ENCODE results near the gene CFAP20.
"Not testable (repeated sequence)": the region's sequence is repeated elsewhere in the genome, so short reads cannot be mapped to it uniquely, and the experiment has no call there.

CFAP20 gene

DNA sequence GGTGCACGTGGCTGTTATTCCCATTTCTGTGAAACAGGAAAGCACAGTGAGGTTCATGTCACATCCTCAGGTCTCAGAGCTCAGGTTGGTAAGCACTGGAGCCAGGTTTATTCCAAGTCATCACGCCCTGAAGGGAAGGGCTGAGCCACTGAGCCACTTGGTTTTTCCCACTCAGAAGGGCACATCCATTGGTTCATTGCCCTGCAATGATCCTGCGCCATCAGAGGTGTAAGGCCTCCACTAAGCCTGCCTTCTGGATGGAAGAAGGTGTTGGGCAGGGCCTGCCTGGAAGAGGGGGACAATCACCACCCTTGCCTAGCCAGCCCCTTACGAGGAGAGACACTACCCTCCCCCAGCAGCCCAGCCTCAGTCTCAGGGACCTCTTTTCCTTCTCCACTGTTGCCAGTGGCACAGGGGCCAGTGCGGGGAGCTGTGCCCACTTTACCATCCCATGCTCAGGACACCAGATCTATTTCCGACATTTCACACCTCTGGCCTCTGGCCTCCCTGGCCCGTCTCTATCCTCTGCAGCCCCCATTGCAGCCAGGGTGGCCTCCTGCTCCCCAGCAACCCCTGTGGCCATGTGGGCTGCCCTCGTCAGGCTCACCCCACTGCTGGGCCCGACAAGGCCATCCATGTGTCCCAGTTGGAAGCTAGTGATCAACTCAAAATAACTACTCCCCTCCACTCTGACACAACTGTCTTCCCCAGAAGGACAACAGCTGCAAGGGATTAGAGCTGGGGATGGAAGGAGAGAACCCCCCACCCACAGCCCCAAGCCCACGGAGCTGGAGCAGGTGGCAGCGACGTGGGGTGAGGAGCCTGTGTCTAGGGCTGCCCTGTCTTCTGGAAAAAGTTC is 29.9 kb downstream of the CFAP20 start:
- Histone ChIP-seq H2BK120ac (ENCODE audit: insufficient read depth, low read length, poor library complexity) (no peak overlapping the region), H3K4me2 (ENCODE audit: low read length) (no peak overlapping the region), H3K9ac (ENCODE audit: low read length) (no peak overlapping the region), H3K36me3 (ENCODE audit: control insufficient read depth in 1 of 2, insufficient read depth in 2 of 2, low read length in 2 of 2) (no peaks in the 10 kb centered on the region), H2AFZ (ENCODE audit: insufficient read depth, low read length, poor library complexity) (no peak overlapping the region), H4K8ac (ENCODE audit: low read depth, low read length) (no peak overlapping the region), H3K4me1 (ENCODE audit: control insufficient read depth in 1 of 2, insufficient read depth in 2 of 2, low read length in 2 of 2) (no peaks in the 10 kb centered on the region), H3K4me3 (ENCODE audit: low read depth, low read length) (no peak overlapping the region), H2BK12ac (ENCODE audit: low read length) (no peak overlapping the region), H3K27ac (ENCODE audit: low read depth, low read length) (no peak overlapping the region), H3K4ac (ENCODE audit: low read depth, low read length) (no peak overlapping the region), H3K27me3 (ENCODE audit: insufficient read depth, low read length) (no peaks in the 10 kb centered on the region), H3K9me3 (ENCODE audit: insufficient read depth, low read depth, low read length) (no peaks in the 10 kb centered on the region), H3K18ac (ENCODE audit: low read length) (no peak overlapping the region), H3K79me2 (ENCODE audit: control insufficient read depth, insufficient read depth, low read length, poor library complexity) (no peaks in the 10 kb centered on the region), H4K91ac (ENCODE audit: low read depth, low read length) (no peak overlapping the region), H2AK5ac (ENCODE audit: low read length) (no peak overlapping the region), H2BK5ac (ENCODE audit: low read depth, low read length, poor library complexity) (no peak overlapping the region), H3K23ac (ENCODE audit: low read length) (no peak overlapping the region), H3K79me1 (ENCODE audit: low read length) (no peaks in the 10 kb centered on the region), H3K14ac (ENCODE audit: low read length) (no peak overlapping the region), H4K12ac (ENCODE audit: low read depth, low read length) (no peak overlapping the region)
- DNase-seq = no peak
- no CpG with 5 or more reads among the region's 12 CpGs for WGBS (ENCODE audit: extremely low coverage, insufficient coverage, insufficient read length)

DNA sequence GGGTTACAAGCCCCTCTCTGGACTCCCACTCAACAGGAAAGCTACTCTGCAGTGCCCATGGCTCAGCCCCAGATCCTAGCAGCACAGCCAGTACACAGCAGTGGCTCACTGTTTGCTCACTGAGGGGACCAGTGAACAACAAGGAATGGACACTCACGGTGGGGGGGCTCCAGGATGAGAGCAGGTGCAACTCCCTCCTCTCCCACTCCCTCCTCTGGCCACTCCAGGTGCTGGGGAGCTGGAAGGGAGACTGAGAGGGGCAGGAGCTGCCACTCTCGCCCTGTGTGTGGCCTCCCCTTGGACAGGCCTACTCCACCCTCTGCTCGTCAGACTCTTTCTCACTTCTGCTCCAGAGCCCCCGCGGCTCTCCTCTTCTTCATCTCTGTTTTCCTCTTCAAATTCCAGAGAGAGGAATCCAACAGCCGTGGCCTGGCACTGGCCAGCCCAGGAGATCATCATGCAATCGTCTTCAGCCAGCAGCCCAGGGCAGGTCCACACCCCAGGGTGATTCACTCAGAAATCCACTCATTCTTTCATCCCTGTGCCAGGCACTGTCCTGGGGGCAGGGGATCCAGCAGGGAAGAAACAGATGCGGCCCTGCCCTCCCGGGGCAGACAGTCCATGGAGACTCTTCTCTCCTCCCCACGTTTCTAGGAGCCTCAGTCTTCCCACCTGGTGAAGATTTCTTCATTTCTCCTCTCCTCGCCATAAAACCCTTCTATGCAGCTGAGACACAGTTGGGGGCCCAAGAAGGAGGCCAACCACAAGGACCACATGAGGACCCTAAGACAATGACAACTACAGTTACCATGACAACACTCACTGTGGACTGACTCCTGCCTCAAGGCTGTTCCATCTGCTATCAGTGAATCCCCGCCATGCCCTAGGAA is 30.7 kb downstream of the CFAP20 start:
- H2AK5ac ChIP-seq (ENCODE audit: low read length) = no peak overlapping the region
- H3K4me1 ChIP-seq (ENCODE audit: control insufficient read depth in 1 of 2, insufficient read depth in 2 of 2, low read length in 2 of 2) = no peaks in the 10 kb centered on the region
- no peak overlapping the region for H3K18ac ChIP-seq (ENCODE audit: low read length)
- H3K4me2 ChIP-seq (ENCODE audit: low read length) = no peak overlapping the region
- H3K4me3 ChIP-seq (ENCODE audit: low read depth, low read length) = no peak overlapping the region
- no peak overlapping the region for H2BK5ac ChIP-seq (ENCODE audit: low read depth, low read length, poor library complexity)
- H3K4ac ChIP-seq (ENCODE audit: low read depth, low read length) = no peak overlapping the region
- H2BK120ac ChIP-seq (ENCODE audit: insufficient read depth, low read length, poor library complexity) = no peak overlapping the region
- H4K8ac ChIP-seq (ENCODE audit: low read depth, low read length) = no peak overlapping the region
- no peak overlapping the region for H2AFZ ChIP-seq (ENCODE audit: insufficient read depth, low read length, poor library complexity)
- no peaks in the 10 kb centered on the region for H3K9me3 ChIP-seq (ENCODE audit: insufficient read depth, low read depth, low read length)
- H3K36me3 ChIP-seq (ENCODE audit: control insufficient read depth in 1 of 2, insufficient read depth in 2 of 2, low read length in 2 of 2) = no peaks in the 10 kb centered on the region
- H2BK12ac ChIP-seq (ENCODE audit: low read length) = no peak overlapping the region
- H4K12ac ChIP-seq (ENCODE audit: low read depth, low read length) = no peak overlapping the region
- no CpG with 5 or more reads among the region's 12 CpGs for WGBS (ENCODE audit: extremely low coverage, insufficient coverage, insufficient read length)
- no peak overlapping the region for H3K23ac ChIP-seq (ENCODE audit: low read length)
- no peak overlapping the region for H3K27ac ChIP-seq (ENCODE audit: low read depth, low read length)
- no peaks in the 10 kb centered on the region for H3K79me2 ChIP-seq (ENCODE audit: control insufficient read depth, insufficient read depth, low read length, poor library complexity)
- DNase-seq = peak; percentile 55 to 80
- H4K91ac ChIP-seq (ENCODE audit: low read depth, low read length) = no peak overlapping the region
- no peaks in the 10 kb centered on the region for H3K27me3 ChIP-seq (ENCODE audit: insufficient read depth, low read length)
- H3K14ac ChIP-seq (ENCODE audit: low read length) = no peak overlapping the region
- no peaks in the 10 kb centered on the region for H3K79me1 ChIP-seq (ENCODE audit: low read length)
- no peak overlapping the region for H3K9ac ChIP-seq (ENCODE audit: low read length)

DNA sequence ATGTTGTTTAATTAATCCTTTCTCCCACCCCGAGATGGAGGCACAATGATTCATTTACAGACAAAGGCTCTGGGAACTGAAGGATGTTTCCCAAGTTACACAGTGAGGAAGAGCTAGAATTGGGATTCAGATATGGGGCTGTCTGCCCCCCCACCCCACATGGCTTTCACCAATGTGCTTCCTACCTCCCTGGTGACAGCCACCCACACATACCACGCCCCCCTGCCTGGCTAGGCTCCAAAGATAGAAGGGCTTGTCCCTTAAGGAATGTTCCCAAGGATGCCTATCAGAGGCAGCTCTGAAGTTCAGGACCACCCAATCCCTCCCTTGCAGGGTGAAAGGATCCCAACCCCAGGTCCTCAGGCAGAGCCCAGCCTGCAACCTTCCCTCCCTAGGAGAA is 32.9 kb downstream of the CFAP20 start:
- Histone ChIP-seq H2AK5ac (ENCODE audit: low read length) (no peak overlapping the region), H3K4me2 (ENCODE audit: low read length) (no peak overlapping the region), H3K4me3 (ENCODE audit: low read depth, low read length) (no peak overlapping the region), H3K4ac (ENCODE audit: low read depth, low read length) (no peak overlapping the region), H2AFZ (ENCODE audit: insufficient read depth, low read length, poor library complexity) (no peak overlapping the region), H3K4me1 (ENCODE audit: control insufficient read depth in 1 of 2, insufficient read depth in 2 of 2, low read length in 2 of 2) (no peaks in the 10 kb centered on the region), H3K9me3 (ENCODE audit: insufficient read depth, low read depth, low read length) (no peaks in the 10 kb centered on the region), H3K27me3 (ENCODE audit: insufficient read depth, low read length) (no peaks in the 10 kb centered on the region), H4K8ac (ENCODE audit: low read depth, low read length) (no peak overlapping the region), H4K12ac (ENCODE audit: low read depth, low read length) (no peak overlapping the region), H3K27ac (ENCODE audit: low read depth, low read length) (no peak overlapping the region), H2BK120ac (ENCODE audit: insufficient read depth, low read length, poor library complexity) (no peak overlapping the region), H2BK5ac (ENCODE audit: low read depth, low read length, poor library complexity) (no peak overlapping the region), H3K14ac (ENCODE audit: low read length) (no peak overlapping the region), H2BK12ac (ENCODE audit: low read length) (no peak overlapping the region), H3K23ac (ENCODE audit: low read length) (no peak overlapping the region), H3K9ac (ENCODE audit: low read length) (no peak overlapping the region), H3K79me2 (ENCODE audit: control insufficient read depth, insufficient read depth, low read length, poor library complexity) (no peaks in the 10 kb centered on the region), H3K79me1 (ENCODE audit: low read length) (no peaks in the 10 kb centered on the region), H3K36me3 (ENCODE audit: control insufficient read depth in 1 of 2, insufficient read depth in 2 of 2, low read length in 2 of 2) (no peaks in the 10 kb centered on the region), H4K91ac (ENCODE audit: low read depth, low read length) (no peak overlapping the region), H3K18ac (ENCODE audit: low read length) (no peak overlapping the region)
- DNase-seq = no peak
- no CpG with 5 or more reads among the region's 2 CpGs for WGBS (ENCODE audit: extremely low coverage, insufficient coverage, insufficient read length)

DNA sequence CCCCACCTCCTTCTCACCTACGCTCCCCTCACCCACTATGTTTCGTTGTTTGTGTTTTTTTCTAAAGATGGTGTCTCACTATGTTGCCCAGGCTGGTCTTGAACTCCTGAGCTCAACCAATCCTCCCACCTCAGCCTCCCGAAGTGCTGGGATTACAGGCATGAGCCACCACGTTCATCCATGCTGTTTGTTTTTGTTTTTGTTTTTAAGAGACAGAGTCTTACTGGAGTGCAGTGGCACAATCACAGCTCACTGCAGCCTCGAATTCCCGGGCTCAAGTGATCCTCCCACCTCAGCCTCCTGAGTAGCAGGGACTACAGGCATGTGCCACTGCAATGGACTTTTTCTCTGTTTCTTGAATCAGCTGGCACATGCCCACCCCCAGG is 33.6 kb downstream of the CFAP20 start:
- not testable (repeated sequence) for H2BK120ac ChIP-seq (ENCODE audit: insufficient read depth, low read length, poor library complexity); H2AK5ac ChIP-seq (ENCODE audit: low read length)

More for the DNA sequence above, 33.6 kb downstream of the CFAP20 start:
- not testable (repeated sequence) for H3K27ac ChIP-seq (ENCODE audit: low read depth, low read length); H3K18ac ChIP-seq (ENCODE audit: low read length); H3K14ac ChIP-seq (ENCODE audit: low read length); H3K4me1 ChIP-seq (ENCODE audit: control insufficient read depth in 1 of 2, insufficient read depth in 2 of 2, low read length in 2 of 2); H3K4me3 ChIP-seq (ENCODE audit: low read depth, low read length); H2BK5ac ChIP-seq (ENCODE audit: low read depth, low read length, poor library complexity); H2BK12ac ChIP-seq (ENCODE audit: low read length); H2AFZ ChIP-seq (ENCODE audit: insufficient read depth, low read length, poor library complexity); H4K91ac ChIP-seq (ENCODE audit: low read depth, low read length); DNase-seq; H3K4ac ChIP-seq (ENCODE audit: low read depth, low read length); H3K27me3 ChIP-seq (ENCODE audit: insufficient read depth, low read length); H3K23ac ChIP-seq (ENCODE audit: low read length); H3K36me3 ChIP-seq (ENCODE audit: control insufficient read depth in 1 of 2, insufficient read depth in 2 of 2, low read length in 2 of 2); H4K12ac ChIP-seq (ENCODE audit: low read depth, low read length); H3K9ac ChIP-seq (ENCODE audit: low read length); H3K79me2 ChIP-seq (ENCODE audit: control insufficient read depth, insufficient read depth, low read length, poor library complexity); H4K8ac ChIP-seq (ENCODE audit: low read depth, low read length); H3K79me1 ChIP-seq (ENCODE audit: low read length); H3K4me2 ChIP-seq (ENCODE audit: low read length); H3K9me3 ChIP-seq (ENCODE audit: insufficient read depth, low read depth, low read length)
- WGBS (ENCODE audit: extremely low coverage, insufficient coverage, insufficient read length) = no CpG with 5 or more reads among the region's 6 CpGs
